Hematopoietic multipotent progenitor cell (in vitro differentiated cells): Measurements from ENCODE around the gene TLE1. TPM values are rescaled to one million over a fixed set of nuclear protein-coding genes. Genes with fewer than 3 reads are reported as not detected.
"Not testable (repeated sequence)": the region's sequence is repeated elsewhere in the genome, so short reads cannot be mapped to it uniquely, and the experiment has no call there.

Source experiments
- DNase-seq, 3 donors: peaks; one replicate each; pipeline ENCODE4 v3.0.0-alpha.2; 2011 to 2015; ENCODE audit warnings: low read depth in 2 of 3, low spot score in 2 of 3
- total RNA-seq: library from RNA; depleted of rRNA; stranded (reverse); fragments of >200 nt; gene quantifications from one replicate; pipeline ENCODE4 v1.2.3, GENCODE V29; 2012

Gene TLE1
- total RNA-seq, 1 donor: 2.7 TPM

DNA sequence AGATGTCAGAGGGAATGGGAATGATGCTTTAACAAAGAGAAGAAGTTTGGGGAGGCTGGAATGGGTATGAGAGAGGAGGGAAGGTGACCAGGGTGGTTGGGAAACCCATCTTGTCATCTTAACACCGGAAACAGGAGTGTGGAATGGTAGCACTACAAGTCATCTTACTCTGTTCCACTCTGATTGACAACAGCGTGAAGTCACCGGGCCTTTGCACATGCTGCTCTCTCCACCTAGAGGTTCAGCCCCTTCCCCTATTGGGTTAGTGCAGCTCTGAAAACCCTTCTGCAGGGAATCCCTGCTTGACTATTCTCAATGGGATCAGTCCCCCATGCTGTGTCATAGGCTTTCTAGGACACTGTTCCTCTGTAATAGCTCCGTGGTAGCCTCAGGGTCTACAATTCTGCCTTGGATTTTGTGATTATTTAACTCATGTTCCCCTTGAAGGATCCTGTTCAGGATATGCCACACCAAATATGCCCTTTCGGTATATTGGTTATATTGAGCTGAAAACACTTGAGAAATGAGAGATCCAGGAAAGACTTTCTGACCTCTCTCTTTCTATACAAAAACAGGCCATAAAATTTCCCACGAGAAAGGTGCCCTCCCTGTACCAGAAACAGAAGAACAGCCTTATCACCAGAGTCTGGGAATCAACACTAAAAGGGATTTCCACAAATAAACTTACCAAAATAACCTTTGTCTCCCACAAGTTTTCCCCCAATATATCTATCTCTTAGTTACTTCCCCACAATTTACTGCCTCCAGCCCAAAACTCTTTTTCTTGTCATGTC is 86.3 kb downstream of the TLE1 start:
- no peak for DNase-seq

DNA sequence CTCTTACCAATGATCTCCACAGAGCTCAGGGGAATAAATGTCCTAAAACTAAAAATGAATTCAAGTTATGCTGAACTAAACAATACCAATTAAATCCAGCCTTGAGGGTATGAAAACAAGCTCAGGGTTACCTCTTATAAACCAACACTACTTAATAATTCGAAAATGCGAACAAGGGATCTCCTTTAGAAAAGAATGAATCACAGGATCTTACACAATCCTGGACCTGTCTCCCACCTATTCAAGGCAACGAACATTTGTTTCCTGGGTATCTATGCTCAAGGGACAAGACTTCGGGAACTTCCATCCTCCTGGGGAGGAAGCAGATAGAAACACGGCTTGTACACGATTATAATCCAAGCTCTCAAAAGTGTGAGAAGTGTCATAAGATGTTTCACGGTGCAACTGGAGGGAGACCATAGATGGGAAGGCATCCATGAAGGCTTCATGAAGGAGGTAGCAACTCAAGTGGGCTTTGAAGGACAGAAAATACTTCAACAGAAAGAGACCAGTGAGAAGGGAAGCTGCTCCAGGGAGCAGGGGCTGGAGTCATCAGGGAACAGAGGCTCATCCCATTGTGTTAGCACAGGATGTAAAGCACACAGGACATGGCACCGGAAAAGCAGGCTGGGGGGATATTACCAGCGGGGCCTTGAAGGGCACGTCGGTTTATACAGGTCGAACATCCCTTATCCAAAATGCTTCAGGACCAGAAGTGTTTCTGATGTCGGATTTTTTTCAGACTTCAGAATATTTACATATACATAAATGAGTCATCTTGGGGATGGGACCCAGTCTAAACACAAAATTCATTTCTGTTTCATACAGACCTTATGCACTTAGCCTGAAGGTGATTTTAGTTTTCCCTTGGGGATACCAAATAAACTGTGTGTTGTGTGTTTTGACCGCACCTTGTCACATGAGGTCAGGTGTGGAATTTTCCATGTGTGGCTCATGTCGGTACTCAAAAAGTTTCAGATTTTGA is 87.4 kb downstream of the TLE1 start:
- no peak for DNase-seq

DNA sequence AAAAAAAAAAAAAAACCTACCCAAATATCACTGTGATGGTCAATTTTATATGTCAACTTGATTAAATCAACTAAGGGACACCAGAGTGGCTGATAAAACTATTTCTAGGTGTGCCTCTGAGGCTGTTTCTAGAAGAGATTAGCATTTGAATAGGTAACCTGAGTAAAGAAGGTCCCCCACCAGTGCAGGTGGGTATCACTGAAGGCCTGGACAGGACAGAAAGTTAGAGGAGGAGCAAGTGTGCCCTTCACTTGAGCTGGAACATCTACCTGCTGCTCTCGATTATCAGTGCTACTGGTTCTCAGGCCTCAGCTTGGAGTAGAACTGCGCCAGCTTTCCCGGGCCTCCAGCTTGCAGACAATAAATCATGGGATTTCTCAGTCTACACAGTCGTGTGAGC is 88.7 kb downstream of the TLE1 start:
- no peak for DNase-seq

DNA sequence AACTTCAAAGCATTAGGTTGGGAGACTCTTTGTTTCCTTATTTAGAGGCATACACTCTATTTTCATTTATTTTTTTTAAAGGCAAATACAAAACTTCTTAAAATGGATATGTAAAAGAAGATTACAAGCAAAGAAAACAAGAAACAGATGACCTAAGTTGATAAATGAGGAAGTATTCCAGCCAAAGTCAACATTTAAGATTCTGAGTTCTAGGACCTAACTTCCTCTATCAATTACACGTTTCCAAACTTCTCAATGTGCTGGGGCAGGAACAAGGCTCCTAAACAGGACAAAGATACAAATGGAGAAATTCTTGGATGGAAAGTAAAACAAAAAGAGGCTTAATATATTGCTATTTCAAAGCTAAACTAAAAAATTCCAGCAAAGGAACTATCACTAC is 89.5 kb downstream of the TLE1 start:
- DNase-seq: peak in 1 of 3 donors; percentile 17

DNA sequence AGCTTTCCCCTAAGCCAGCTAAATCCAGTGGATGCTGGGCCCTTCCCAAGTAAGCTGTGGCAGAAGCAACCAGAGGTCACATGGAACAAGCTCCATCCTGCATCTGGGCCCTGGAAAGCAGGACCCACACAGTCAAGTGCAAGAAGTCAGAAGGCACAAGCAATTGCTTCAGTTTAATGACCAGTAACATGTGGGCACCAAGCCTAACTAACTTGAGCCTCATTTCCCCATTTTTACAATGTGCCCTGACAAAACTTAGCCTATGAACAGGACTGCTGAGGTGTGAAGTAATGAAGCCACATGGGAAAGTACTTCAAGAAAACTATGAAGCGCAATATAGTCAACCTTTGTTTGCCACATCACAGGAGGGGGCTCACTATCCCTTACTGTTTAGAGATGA is 90.5 kb downstream of the TLE1 start:
- DNase-seq: no peak

DNA sequence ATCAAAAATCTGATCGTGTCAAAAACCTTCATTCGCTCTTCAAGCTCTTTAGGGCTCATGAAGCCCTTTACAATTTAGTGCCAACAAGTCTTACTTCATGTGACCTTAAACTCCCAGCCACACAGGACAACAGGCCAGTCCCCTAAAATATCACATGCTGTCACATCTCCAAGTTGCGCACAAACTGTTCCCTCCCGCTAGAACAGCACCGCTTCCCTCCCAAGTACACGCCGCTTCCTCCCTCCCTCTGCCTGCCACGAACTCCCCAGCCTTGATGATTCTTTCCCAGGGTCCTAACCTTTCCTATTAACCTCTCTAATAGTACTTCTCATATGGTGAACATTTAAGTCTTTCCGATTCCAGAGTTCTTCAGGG is 91.2 kb downstream of the TLE1 start:
- no peak for DNase-seq

DNA sequence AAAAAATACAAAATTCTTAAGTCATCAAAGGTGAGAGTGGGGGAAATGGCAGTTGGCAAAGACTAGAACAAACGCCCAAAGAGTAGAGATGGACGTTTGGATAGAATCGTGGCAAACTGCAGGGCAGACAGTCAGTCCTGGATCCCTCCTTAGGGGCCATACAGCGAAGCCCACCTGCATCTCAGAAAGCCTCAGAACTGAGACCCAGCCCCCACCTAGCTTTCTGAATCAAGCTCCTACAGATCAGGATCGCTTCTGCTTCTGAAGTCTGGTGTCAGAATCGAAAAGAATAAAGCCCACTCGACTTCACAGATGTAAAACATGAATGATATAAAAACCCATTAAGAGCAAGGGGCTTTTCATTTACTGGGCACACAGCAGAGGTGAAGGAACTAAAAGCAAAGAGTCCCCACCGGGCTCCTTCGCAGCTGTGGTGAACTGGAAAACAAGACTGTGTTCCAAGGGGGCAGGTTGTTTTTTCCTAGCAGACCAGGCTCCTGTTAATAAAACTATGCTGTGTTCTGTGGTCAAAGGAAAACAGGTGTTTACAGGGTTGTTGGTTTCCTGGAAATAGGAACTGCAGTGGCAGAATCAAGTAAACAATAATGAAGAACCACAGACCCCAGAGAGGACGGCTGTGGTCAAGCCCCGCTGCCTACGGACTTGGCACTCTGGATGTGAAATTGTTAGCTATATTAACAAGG is 91.8 kb downstream of the TLE1 start:
- no peak for DNase-seq

DNA sequence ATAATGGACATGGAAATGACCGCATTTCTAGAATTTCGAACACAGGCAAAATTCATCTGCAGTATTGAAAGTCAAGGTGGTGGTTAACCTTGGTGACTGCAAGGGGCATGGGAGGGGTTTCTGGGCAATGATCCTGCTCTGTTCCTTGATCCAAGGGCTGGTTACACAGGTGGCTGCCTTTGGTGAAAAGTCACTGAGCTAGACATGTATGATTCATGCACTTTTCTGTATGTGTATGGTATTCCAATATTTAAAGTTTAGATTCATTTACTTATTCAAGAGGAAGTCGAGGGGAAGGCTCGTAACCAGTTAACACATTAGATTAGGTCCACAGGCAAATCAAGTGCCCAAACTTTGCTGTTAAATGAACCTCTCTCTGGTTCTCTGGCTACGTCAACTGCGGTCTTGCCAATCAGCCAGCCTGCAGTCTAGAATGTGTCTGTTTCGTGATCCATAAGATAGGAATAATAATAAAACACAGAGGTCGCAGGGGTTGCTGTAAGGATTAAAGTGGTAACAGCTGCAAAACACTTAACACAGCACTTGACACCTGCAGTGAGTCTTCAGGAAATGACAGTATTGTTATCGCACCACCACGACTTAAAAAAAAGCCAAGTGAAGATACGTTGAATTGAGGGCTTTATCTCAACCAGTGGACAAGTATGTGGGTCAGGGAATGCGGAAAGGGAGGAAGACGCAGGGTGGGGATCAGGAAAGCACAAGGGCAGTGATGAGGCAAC is 92.5 kb downstream of the TLE1 start:
- DNase-seq: no peak

DNA sequence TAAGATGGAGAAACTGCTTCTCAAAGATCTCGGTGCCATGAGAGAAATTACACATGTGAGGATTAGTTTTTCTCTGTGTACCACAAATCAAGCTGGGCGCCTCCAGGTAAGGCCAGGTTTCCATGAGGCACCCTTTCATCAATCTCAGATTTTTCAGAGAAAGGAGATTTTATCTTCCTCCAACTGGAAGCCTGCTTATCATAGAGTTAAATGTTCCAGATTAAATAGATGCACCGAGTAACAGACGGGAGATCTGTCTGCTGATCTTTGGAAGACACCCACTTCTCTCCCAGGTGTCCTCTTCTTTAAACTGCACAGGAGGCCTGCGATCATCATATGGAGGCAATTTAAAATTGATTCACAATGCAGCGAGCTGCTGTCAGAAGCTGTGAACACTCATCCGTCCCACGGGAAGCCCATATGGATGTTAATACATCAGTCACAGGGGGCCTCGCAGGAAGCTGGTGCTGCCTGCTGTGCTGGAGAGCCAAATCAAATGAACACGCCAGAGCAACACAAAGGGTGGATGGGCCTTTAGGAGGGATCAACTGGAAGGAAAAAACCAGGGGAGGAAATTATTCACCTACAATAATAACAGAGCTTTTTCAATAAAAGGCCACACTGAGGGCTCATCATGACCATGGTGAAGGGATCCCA is 93.3 kb downstream of the TLE1 start:
- no peak for DNase-seq

DNA sequence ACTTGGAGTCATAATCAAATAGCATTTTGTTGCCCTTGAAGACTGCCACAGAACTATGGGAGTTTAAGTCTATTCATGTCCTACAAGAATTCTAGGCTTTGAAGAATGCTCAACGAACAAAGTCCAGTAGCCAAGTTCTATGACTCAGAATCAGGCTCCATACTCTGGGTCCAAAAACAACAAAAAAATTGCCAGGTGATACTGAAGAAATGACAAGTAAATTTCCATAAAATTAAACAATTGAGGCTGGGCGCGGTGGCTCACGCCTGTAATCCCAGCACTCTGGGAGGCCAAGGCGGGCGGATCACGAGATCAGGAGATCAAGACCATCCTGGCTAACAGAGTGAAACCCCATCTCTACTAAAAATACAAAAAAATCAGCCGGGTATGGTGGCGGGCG is 94.1 kb downstream of the TLE1 start:
- not testable (repeated sequence) for DNase-seq

DNA sequence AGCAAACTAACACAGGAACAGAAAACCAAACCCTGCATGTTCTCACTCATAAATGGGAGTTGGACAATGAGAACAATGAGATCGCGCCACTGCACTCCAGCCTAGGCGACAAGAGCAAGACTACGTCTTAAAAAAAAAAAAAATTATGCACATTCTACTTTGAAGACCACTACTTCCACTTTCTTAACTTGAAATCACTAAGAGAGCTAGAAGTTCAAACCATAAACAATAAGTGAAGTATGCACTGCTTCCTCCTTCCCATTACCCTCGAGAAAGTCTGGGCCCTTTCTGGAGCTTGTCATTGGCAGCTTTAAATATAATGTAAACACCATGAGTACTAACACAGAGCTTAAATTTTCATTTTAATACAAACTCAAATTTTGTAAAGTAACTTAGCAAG is 94.9 kb downstream of the TLE1 start:
- DNase-seq: no peak

DNA sequence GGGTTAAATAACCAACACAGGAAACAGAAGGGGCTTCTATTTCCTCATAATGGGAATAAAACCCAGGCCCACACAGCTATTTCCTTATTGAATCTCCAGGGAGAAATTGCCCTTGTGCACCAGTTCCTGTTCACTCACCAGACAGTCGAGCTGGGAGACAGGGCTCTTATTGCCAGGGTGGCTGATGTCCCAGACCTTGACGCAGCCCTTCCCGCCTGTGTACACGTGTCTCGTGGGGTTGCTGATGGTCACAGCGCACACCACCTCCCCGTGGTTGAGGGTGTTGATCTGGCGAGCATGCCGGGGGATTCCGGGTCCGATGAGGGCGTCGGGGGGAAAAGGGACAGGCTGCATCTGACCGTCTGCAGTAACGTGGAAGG is 96.5 kb downstream of the TLE1 start:
- peak in 2 of 3 donors; percentile 13 to 17 for DNase-seq

DNA sequence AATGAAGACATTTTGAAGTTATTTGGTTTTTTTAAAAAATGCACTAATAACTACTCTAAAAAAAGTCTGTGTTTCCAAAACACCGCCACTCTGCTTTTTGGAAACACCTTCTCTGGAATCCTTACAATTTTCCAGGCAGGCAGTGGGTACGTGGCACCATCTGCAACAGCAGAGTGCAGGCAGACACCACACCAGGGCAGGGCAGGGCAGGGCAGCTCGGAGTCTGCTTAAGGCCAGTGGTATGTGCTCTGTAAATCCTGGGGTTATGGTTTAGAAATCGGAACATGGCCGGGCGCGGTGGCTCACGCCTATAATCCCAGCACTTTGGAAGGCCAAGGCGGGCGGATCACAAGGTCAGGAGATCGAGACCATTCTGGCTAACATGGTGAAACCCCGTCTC is 97.6 kb downstream of the TLE1 start:
- no peak for DNase-seq

DNA sequence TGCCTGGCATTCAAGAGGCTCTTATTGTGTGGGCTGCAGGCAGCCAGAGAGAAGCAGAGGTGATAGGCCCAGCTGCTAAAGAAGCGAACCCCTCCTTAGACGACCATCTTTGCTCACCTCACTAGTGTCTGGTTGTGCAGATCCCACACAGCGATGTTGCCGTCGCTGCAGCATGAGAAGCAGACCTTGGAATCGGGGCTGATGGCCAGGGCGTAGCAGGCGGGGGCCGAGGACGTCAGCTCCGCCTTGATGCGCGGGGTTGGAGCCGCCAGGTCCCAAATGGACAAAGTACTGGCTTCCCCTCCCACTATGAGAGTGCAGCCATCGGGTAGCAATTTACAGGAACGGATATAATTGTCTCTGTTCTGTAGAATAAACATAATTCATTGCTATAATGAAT is 98.7 kb downstream of the TLE1 start:
- DNase-seq: no peak

DNA sequence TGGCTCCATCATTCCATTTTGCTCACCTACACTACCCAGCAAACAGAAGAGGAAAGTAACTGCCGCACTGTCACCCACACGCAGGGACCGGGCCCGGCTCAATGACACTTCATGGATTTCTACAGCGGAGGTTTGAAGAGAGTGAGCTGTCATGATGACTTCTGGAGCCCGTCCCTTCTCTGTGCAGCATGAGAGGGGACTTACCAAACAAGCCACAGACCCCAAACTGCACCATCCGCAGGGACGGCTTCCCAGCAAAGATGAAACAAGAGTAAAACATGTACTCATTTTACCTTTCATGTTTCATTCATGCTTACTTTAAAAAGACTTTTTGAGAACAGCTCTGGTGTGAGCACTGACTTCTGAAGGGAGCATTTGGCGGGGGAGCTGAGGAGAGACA is 99.5 kb downstream of the TLE1 start:
- DNase-seq: no peak

DNA sequence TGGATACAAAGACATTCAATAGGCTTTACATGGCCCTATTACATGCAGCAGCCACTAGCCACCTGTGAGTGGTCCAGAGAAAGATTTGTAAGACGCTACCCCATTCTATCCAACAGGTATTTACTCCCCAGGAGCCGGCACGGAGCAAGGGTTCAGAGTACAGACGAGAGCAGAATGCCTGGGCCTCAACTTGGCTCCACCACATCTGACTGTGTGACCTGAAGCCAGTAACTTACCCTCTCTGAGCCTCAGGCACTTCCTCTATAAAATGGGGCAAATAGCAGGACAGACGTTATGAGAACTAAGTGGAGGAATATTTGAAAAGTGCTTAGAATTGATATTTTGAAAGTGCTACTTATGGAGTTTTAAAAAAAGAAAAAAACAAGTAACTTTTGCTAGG is 100.0 kb downstream of the TLE1 start:
- DNase-seq: no peak

DNA sequence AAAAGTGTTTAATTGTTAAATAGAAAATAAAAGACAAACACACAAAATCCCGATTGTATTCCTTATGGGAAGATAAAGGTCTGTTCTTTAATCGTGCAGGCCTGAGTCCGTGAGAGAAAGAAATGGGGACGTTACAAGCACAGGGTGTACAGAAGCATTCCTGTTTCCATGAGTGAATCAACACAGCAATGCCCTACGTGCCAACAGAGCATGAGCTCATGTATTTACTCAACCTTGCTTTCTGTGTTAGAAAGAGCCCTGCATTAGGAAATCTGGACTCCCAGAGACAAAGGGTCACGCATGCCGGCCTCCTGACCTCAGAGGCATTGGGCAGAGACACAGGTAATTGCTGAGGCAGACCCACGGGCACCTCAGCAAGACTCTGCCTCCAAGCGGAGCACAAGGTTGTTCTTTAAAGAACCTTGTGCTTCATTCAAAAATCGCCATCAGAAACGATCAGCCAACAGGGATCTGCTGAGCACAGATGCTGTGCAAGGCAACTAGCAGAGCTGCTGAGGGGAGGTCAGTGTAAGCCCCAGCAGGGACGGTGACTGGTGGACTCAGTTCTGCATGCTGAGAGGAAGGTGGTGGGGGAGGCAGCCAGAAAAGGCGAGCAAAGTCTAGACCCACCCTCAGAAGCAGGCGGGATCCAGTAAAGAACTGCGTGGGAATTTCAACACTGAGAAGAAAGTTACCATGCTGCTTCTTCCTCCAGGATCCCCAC is 101.0 kb downstream of the TLE1 start:
- no peak for DNase-seq

DNA sequence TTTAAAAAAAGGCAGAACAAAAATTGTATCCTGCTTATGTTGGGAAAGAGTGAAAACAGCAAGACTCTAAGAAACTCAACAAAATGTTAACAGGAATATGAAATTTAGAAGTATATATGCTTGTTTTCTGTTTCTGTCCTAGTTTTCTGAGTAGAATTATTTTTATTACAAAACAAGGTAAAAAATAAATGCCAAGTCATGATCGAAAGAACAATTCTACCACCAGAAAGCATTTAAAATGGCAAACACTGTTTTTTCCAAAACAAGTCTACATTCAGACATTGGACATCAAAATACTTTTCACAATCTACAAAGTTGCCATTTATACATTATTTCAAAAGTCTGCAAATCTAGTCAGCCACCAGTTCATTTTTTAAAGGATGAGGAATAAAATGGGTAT is 102.6 kb downstream of the TLE1 start:
- no peak for DNase-seq

DNA sequence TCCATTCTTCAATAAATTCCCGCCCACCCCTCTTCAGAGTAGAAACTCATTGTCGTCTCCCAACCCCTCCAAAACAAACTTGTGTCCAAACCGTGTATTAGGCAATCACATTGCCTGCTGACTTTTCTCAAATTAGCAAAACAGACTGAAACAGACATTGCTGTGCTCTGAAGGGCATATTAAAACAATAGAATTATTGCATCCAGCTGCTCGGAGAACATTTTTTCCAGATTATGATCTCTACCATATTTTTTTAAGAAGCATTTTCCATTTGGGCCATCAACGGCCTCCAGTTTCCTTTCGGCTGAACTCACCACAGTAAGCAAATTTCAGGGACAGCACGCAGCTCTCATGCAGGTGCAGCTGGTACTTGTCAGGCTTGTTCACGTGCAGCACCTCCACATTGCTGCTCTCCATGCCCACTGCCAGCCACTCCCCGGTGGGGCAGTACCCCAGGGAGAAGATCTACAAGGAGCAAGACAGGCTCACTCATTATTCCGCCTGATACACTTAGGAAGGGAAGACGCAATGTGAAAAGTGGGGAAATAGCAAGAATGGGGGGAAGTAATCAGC is 104.1 kb downstream of the TLE1 start:
- no peak for DNase-seq
